ENCODE results near the gene PLB1.
A peak's percentile ranks its signal among the peaks of the same experiment; 100 is the strongest.

PLB1 gene

DNA sequence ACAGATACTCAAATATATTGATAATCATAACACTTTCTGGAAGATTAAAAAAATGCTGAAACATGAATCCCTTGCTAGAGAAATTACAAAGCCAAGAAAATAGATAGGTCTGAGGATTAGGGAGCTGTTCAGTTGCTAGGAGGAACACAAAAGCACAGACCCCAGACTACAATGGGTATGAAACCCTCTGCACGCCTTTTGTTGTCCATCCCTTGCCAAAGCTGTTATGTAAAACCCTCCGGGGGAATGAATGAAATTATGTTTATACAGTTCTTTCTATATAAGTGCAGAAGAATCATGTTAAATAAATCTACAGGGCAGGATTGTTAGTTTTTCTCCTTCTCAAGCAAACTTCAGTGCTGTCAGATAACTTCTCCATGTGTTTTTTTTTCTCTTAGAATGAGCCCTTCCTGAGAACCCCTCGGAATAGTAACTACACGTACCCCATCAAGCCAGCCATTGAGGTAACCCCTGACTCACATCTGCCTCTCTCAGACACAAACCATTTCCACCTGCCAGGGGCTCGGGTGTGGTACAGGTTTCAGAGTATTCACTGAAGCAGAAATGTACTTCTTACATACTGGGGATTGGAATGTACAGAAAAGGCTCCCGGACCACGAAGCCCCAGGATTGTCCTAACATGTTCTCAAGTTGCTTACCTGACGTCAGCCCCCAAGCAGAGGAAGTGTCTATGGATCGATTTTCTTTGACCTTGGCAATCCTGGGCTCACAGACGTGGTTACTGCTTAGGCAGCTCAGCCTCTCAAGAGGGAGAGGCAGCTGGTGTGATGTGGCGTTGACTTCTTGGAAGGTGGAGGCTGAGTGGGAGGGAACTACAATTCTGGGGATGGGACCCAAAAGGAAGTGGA, 118.0 kb downstream of the PLB1 start:
- DNase-seq (ENCODE audit: low spot score), result no peak

- DNase-seq (ENCODE audit: low spot score), result no peak
Measured at GRCh38 chr2:28615706-28616105, 119.8 kb downstream of the PLB1 start.

- DNase-seq (ENCODE audit: low spot score), result no peak
Measured at GRCh38 chr2:28616396-28616999, 120.6 kb downstream of the PLB1 start.

DNA sequence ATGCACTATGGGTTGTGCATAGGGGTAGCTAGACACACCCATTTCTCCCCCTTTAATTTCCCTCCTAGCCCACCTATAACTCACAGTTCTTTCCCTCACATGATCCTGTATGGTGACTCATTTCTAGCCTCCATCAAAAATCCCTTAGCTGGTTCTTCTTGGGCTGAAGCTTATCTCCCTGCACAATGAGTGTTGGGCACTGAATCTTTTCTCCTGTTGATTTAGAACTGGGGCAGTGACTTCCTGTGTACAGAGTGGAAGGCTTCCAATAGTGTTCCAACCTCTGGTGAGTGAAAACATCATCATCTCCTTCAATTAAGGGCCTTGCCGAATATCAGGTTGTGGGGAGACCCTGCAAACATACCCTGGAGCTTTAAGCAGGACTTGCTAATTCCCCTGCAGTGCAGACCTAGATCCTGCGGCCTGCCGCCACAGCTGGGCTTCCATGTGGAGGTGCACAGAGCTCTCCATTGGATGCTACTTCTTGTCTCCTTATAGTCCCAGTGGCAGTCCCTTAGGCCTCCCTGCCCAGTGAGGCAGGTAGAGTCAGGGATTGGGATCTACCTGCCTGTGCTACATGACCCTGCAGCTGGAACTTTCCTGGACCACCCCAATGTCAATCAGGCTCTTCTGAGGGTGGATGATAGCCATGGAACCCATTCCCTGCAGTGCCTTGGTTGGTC, 121.8 kb downstream of the PLB1 start:
- DNase-seq (ENCODE audit: low spot score), result no peak

DNA sequence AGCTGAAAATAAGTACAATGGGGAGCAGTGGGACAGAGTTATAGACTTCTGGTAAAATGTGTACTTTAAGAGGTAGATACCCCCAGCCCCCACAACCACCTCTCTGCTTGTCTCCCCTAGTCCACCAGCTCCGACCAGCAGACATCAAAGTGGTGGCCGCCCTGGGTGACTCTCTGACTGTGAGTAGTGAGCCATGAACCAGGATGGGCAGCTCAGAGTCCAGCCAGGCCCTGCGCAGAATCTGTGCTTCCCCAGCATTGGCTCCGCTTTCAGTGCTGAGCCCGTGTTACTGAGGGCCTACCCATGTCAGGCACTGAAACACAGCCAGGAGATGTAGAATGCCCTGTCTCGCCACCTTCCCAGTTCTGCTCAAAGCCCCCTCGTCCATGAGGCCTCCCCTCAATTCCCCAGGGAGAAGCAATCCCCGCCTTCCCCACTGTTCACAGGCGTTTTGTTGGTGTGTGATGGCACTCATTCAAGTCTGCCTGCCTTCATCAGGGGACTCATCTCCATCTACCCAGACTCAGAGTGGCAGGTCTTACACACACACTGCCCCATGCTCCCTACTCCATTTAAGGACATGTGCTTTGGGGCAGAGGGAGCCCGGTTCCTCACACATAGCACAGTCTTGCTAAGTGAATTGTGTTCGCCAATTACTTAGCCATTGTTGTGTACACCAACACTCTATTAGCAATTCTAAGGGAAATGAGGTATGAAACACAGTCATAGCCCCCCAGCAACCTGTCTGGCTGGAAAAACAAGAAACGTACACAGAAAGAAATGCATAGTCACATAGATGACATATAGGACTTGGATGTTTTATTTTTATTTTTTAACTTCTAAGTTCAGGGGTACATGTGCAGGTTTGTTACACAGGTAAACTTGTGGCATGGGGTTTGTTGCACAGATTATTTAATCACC, 122.6 kb downstream of the PLB1 start:
- DNase-seq (ENCODE audit: low spot score), result no peak

- DNase-seq (ENCODE audit: low spot score), result no peak
Measured at GRCh38 chr2:28619213-28620196, 123.6 kb downstream of the PLB1 start.

DNA sequence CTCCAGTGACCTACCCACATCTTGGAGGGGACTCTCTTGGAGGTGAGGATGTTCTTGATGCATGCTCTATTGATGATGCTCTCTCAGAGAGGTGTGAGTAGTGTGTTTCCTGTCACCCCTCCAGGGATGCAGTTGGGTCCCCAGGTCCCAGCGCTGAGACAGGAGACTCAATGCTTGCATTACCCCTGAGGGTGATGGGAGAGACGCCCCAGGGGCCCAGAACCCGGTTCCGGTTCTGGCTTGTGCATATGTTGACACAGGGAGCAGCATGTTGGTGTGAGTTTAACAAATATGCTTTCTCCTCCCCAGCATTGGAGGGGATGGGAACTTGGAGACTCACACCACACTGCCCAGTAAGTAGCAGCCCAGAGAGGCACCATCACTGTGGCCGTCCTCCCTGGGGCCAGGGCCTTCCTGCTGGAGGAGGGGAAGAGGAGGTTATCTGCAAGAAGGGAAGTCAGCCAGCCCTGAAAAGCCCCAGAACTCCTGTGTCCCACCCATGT, 124.5 kb downstream of the PLB1 start:
- DNase-seq (ENCODE audit: low spot score), result no peak

- no peak for DNase-seq (ENCODE audit: low spot score)
Measured at GRCh38 chr2:28620801-28621171, 124.9 kb downstream of the PLB1 start.

GRCh38 chr2:28621172-28622100, 125.6 kb downstream of the PLB1 start:
- DNase-seq (ENCODE audit: low spot score), result peak; percentile 87

- DNase-seq (ENCODE audit: low spot score), result no peak
Measured at GRCh38 chr2:28622101-28622499, 126.2 kb downstream of the PLB1 start.

GRCh38 chr2:28623582-28624405, 127.9 kb downstream of the PLB1 start:
- no peak for DNase-seq (ENCODE audit: low spot score)

DNA sequence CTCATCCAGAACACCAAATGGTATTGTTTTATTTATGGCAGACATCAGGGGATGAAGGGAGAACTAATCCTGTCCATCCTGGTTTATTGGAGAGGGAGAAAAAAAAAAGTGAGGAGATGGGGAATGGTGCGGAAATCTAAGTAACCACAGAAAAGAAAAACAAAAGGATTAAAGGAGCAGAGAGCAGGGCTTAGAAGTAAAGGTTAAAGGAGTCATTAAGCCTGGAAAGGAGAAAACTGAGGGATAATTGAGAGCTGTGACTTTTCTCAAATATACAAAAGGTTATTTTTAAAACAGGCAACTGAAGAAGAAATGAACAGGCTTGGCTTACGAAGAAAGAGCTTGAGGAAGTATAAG, 128.6 kb downstream of the PLB1 start:
- DNase-seq (ENCODE audit: low spot score), result no peak

DNA sequence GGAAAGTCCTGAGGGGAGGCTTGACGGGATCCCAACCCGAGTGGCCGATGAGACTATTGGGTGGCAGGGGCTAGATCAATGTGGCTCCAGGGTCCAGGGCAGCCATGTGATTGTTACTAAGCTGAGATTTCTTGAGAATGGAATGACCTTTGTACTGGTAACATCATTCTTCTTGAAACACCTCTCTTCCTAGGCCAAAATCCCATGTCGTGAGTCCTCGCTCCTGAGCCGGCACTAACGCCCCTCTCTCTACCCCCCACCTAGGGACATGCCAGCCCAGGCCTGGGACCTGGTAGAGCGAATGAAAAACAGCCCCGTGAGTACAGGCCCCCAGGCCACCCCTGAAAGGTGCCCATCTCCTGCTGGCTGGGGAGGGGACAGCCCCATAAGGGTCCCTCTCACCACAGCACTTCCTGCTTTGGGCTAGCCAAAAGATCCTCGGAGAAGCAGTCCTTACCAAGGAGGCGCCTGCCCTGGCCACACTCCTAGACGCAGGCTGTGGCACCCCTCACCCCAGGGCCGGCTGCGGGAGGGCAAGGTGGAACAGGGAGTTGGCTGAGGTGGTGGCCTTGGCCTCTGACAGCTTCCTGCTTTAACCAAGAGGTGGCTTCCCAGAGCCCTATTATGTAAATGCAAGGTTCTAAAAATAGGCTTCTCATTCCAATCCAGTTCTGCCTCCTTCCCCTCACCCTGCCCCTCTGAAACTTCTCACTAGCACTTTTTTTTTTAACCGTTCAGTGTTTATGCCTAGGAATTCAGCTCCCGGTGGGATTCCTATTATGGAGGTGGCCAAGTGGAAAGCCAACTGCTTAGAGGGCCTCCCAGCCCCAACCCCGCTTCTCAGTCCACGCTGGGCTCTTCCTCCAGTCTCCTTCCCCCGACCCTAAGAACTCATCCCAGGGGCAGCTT, 129.2 kb downstream of the PLB1 start:
- peak; percentile 65 for DNase-seq (ENCODE audit: low spot score)

DNA sequence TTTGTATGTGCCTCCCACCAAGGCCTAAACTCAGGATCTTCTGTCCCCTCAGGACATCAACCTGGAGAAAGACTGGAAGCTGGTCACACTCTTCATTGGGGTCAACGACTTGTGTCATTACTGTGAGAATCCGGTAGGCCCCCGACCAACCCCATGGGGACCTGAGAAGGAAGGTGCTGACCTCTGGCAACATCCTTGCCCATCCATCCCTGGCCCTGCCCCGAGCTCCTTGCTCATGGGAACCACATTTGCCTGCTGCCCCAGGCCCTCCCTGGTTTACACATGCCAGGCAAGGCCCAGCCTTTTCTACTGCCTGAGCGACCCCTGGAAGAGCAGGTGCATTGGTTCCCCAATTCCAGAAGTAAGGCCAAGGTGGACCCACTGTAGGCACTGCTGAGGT, 130.5 kb downstream of the PLB1 start:
- DNase-seq (ENCODE audit: low spot score), result no peak

DNA sequence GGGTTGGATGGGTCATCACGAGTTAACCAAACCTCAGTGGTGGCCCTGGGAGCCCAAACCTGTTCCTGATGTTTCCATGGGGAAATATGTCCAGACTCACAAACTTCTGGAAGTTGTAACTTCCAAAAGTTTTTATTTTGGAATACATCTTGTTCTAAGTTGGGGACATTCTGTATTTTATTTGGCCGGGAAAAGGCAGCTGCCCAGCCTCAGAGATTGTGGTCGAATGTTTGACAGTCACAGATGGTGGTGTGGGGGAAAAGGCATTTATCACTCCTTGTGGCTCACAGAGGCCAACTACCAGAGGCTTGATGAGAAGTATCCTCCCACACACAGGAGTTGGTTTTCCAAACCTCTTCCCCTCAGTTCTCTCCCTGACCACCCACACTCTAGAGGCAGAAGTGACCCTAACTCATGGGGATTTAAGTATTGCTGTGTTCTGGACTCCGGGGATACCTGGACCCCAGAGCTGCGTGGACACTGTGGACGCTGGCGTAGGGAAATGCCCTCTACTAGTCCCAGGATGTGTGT, 131.1 kb downstream of the PLB1 start:
- DNase-seq (ENCODE audit: low spot score), result peak; percentile 68

DNA sequence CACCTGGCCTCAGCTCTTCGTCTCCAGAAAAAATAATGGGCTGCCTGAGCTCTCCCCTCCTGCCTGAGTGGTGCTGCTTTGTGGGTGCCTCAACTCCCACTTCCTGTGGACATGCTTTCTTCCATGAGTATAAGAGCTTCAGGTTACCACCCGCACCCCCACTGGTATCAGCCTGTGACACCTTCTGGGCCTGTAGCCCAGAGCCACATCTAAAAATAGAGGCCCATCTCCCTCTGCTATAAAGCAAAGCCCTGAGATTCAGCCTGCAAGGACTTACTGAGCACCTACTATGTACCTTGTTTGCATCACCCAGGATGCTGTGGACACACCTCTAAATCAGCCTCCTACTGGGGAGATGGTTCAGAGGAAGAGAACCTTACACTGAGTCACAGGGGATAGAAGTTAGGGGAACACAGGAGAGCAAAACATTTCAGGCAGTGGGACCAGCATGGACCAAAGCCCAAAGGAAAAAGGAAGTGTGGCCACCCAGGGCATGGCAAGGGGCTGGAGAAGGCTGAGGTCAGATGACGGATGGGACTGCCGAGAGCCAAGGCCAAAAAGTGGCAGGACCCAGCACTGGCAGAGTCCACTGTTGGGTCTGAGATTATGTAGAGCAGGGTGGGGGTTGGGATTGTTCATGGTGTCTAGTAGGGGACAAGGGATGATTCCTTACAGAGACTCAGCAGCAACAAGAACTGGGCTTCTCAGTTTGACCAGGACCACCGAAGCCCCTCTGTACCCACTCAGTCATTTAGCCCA, 132.0 kb downstream of the PLB1 start:
- no peak for DNase-seq (ENCODE audit: low spot score)

GRCh38 chr2:28628506-28628905, 132.6 kb downstream of the PLB1 start:
- no peak for DNase-seq (ENCODE audit: low spot score)

All from GM03348 (cell line).